Effector CD8-positive, alpha-beta T cell (primary cell): ENCODE data around the gene SEMA7A.
A peak's percentile ranks its signal among the peaks of the same experiment; 100 is the strongest.

Experiments
- DNase-seq: peaks from one replicate; lab custom pipeline; 2025; lab: John Stamatoyannopoulos, UW

SEMA7A gene

DNA sequence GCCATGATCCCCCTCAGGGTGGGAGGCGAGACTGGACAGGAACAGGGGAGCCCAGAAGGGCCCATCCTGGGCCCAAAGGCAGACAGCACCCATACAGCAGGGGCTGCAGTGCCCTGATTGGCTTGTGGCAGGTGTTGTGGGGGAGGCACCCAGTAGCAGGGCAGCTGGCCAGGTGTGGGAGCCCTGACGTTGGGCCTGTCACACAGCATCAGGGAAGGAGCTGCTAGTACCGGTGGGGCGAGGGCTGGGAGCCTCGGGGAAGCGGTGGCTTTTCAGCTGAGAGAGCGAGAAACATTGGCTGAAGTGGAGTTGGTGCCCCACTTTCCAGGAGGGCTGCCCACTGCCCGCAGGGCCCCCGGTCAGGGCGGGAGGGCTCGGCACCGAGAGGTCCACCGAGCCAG is 46.6 kb downstream of the SEMA7A start:
- no peak for DNase-seq

- no peak for DNase-seq
Observed at GRCh38 chr15:74386496-74387140, 47.1 kb downstream of the SEMA7A start.

GRCh38 chr15:74385733-74386132 is 48.0 kb downstream of the SEMA7A start:
- no peak for DNase-seq

DNA sequence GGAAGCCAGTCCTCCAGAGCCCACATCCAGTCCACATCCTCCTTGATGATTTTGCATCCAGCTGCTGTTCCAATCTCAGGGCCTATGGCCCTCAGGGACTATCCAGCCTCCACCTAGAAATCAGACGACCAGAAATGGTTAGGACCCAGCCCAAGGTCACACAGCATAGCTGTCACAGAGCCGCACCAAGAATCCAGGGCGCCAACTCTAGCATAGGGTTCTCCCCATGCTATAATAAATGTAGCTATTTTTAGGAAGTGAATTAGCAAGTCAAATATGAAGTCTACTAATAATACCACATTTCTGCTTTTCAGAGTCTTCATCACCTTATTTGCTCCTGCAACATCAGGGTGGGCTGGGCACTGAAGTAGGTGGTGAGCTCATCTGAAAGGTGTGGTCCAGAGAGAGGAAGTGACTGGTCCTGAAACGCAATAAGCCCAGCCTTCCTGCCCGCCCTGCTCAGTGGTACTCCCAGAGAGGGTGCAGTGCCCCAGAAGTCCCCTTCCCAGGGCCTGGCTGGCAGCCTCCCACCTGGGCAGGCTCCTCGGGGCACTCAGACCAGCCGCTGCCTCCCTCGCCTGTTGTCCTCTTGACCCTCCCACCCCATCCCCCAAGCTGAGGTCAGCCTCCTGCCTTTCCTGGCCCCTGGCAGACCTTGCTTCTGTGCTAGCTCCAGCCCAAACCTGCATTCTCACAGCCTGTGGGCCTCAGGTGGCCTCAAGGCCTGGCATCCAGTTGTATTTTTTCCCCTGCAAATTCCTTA is 48.7 kb downstream of the SEMA7A start:
- DNase-seq = no peak

GRCh38 chr15:74384566-74384880 is 49.2 kb downstream of the SEMA7A start:
- no peak for DNase-seq

DNA sequence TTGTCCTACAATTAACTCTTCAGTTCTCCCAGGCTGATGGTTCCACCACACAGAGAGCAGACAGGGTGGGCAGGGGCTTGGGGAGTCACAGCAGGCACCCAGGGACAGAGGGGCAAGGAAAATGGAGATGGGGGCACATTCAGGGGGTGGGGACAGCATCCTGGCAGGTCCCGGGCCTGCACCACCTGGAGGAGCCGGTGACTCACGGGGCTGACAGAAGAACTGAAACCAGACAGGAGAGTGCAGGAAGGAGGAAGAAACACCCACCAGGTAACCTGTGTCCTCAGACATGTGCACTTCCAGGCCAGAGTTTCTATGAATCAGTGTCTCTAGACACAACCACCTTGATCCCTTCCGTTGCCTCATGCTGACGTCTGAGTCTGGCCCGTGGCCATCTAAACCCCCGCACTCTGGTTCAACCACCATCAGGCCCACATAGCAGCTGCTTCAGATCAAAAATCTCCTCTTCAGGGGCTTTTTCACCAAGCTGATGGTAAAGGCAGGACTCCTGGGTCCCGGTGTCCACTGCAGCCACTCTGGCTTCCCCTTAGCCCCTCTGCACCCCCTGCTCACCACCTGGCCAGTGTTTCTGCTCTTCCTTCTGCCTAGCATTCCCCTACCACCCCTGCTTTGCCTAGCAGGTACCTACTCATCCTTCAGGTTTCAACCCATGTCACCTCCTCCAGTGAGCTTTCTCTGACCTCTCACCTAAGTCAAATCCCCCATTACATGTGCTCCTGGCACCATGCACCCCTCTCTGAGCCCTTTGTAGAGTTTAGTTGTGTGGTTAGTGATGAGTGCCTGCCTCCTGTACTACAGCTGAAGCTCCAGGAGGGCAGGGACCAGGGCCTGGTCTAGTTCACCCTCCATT is 49.8 kb downstream of the SEMA7A start:
- DNase-seq = no peak

DNA sequence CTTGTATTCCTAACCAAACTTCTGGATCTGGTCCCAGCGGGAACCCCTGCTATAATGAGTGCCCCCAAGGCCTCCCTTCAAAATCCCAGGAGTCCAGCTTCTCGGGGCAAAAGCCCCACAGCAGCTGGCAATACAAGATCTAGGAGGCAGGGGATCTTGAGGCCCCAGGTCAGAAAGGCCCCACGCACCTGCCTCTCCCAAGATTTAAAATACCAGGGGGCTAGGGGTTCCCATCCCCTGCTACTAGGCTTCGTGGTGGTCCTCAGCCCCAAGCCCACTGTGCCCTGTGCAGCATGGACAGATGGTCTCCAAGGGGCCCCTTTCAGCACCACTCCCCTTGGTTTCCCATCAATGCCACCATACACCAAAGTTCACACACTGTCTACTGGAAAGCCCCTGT is 50.5 kb downstream of the SEMA7A start:
- no peak for DNase-seq

GRCh38 chr15:74382004-74382816 is 51.5 kb downstream of the SEMA7A start:
- DNase-seq = peak; percentile 70

DNA sequence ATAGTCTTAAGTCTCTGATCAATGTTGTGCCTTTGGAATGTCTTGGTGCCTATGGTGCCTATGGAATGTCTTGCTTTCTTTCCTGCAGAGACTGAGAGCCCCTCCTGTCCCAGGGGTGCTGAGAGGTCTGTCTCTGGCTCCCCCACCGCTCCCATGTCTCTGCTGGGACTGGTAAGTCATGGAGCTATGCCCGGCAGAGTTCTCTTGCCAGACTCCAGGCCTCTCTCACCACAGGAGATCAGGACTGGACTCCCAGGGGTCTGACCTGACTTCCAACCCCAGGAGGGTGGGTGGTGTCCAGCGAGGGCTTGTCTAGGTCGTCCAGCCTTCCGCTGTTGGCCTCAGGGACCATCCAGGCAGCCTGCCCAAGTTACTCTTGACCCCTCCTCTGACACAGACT is 52.3 kb downstream of the SEMA7A start:
- no peak for DNase-seq

GRCh38 chr15:74381190-74381453 is 52.6 kb downstream of the SEMA7A start:
- DNase-seq = no peak

DNA sequence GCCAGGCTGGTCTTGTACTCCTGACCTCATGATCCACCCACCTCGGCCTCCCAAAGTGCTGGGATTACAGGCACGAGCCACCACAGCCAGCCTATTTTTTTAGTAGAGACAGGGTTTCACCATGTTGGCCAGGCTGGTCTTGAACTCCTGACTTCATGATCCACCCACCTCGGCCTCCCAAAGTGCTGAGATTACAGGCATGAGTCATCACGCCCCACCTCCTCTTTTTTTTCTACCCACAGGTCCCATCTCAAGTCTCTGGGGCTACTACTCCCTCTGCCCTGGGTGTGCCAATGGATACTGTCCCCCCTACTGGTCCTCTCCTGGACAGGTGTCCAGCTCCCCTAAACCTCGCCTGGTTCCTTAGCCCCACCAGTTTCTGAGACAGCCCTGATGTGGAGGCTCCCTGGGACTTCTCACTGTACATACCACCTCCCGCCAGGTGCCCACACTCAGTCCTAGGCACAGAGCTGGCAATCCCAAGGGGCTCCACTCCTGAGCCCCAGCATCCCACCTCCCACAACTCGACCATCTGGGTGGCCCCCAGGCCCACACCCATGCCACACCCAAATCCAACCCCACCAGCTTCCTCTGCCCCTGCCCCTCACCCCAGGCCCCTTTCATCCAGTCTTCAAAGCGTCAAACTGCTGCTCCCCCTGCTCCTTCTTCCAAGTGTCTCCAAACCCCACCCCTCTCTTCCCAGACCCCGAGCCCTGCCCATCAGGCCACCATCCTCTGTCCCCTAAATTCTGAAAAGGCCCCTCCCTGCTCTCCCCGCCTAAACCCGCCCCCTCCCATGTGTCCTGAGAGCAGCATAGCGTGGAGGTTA is 53.2 kb downstream of the SEMA7A start:
- DNase-seq = no peak

DNA sequence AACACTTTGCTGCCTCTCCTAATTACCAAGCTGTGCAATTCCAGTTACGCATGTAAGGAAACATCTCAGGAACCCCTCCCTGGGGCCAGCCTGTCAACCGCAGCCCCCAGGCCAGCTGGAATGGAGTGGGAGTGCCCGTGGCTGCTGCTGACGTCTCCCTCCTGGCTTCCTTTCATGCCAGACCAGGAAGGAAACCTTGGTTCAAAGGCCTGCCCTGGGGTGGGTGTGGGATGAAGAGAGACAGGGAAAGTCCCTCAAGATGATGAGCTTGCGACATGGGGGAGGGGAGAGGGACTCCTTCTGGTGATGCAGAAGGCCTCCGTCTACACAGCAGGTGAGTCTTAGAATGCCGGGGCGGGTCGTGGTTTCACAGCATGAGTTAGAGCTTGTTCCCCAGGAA is 54.9 kb downstream of the SEMA7A start:
- DNase-seq = no peak

GRCh38 chr15:74377831-74378766 is 55.7 kb downstream of the SEMA7A start:
- no peak for DNase-seq

- DNase-seq = no peak
Observed at GRCh38 chr15:74376825-74377581, 56.8 kb downstream of the SEMA7A start.

DNA sequence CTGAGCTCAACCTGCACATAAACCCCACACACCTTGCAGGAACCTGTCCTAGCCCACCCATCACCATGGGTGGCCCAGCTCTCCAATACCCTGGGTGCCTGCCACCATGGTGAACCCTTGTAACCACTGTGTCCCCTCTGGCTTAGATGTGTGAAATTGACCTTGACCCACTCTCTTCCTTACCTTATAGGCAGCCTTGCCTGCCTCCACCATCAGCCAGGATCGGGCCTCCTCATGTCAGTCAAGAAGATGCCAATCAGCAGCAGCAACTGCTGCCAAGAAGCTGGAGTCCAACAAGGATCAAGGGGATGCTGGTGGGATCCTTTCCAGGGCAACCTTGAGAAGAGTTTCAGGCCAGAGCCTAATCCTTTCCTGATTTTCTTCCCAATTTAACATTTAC is 57.5 kb downstream of the SEMA7A start:
- no peak for DNase-seq

DNA sequence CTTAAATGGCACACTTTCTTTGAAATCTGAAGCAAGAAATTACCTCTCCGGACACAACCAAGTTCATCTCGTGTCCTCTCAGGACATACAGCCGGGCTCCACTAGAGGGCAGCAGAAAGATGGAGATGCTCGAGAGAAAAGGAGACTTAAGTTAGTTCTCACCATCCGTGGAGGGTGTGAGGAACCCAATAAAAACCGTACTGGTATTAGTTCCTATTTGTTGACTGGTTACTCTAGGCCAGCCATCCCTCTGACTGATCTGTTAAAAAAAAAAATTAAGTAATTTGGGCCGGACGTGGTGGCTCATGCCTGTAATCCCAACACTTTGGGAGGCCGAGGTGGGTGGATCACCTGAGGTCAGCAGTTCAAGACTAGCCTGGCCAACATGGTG is 58.5 kb downstream of the SEMA7A start:
- peak; percentile 70 for DNase-seq

DNA sequence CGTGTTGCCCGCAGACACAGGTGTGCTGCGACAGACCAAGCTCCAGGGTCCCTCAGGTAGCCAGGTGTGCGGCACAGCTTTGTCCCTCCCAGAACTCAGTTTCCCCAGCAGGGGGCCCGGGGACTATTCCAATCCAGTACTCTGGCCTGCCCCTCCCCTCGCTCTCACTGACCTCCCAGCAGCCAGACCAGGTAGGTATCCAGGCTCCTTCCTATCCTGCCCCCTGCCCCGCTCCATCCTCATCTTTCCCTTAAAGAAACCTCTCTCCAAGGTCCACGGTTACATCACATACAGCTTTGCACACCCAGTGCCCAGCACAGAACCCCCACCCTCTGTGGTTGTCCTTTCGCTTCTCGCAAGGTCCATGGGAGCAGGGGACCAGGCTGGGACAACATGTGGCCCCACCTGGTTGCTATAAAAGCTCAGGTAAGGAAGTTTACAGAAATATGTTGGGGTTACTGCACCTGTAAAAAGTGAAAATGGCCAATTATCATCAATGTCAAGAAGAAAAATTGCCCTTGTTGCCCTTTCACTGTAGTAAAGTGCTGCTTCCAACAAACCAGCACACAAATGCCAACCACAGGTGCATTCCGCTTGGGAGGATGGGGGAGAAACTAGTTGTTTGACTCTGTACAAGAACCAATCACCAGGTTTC is 59.0 kb downstream of the SEMA7A start:
- DNase-seq = no peak

- DNase-seq = peak; percentile 90
Observed at GRCh38 chr15:74373731-74374647, 59.8 kb downstream of the SEMA7A start.
